GM12878 (cell line): Measurements from ENCODE around the gene LAMA4. TPM values are rescaled to one million over a fixed set of nuclear protein-coding genes. Genes with fewer than 3 reads are reported as not detected.

ENCODE experiments used
- ATAC-seq: fragments of 200-7000 bp; cut with Tn5 transposase; 3 replicates; pipeline ENCODE4 v1.9.1; 2020; ENCODE audit warnings: mild to moderate bottlenecking, moderate library complexity
- BruUV-seq: library from RNA; stranded (reverse); fragments of 400-500 nt; replicated peaks from 2 replicates; lab custom pipeline; 2021; lab: Mats Ljungman, UMichigan
- CTCF ChIA-PET: fragments of 300-600 bp; sonication (Branson Sonifier 250); formaldehyde crosslinking; extraction: SDS; loops from one replicate; lab custom pipeline; 2021; ENCODE audit warnings: inconsistent platforms; lab: Yijun Ruan, JAX
- POLR2A ChIA-PET: fragments of 350-600 bp; formaldehyde crosslinking; extraction: SDS; loops from one replicate; lab custom pipeline; 2021; ENCODE audit warnings: inconsistent platforms; lab: Charles Lee
- RAD21 ChIA-PET: fragments of 300-600 bp; sonication (Branson Sonifier 250); formaldehyde crosslinking; loops from one replicate; lab custom pipeline; 2023; ENCODE audit warnings: antibody characterized with exemption; ENCODE audit not compliant: unreplicated experiment; lab: Charles Lee
- SMC1A ChIA-PET: fragments of 300-600 bp; sonication (Branson Sonifier 250); formaldehyde crosslinking; loops from one replicate; lab custom pipeline; 2023; ENCODE audit not compliant: unreplicated experiment, uncharacterized antibody; lab: Charles Lee
- DNase-seq: peaks from one replicate; pipeline ENCODE4 v3.0.0-alpha.2; 2011; ENCODE audit warnings: low read depth, low spot score
- FAIRE-seq: peaks from 3 replicates; lab custom pipeline; 2011; peaks lifted over from hg19 to GRCh38; lab: Jason Lieb, UNC
- H2AFZ ChIP-seq: 2 replicates; pipeline ENCODE4 v1.6.0; 2011; ENCODE audit warnings: low read depth, low read length, control low read depth; ENCODE audit not compliant: control insufficient read depth
- H3K27ac ChIP-seq: 2 replicates; pipeline ENCODE4 v1.5.1; 2011; ENCODE audit warnings: control low read depth; ENCODE audit not compliant: control insufficient read depth, insufficient read depth
- H3K27me3 ChIP-seq, 2 experiments: replicated peaks in 1 of 2; 2 replicates each; pipeline versions ENCODE4 v1.6.0 to v1.6.1; 2011; ENCODE audit warnings: low read length in 1 of 2; ENCODE audit not compliant: control insufficient read depth in 2 of 2, insufficient read depth in 2 of 2
- H3K36me3 ChIP-seq, 2 experiments: 2 replicates each; pipeline ENCODE4 v1.5.1; 2011; ENCODE audit warnings: low read length in 1 of 2; ENCODE audit not compliant: control insufficient read depth in 2 of 2, insufficient read depth in 2 of 2
- H3K4me1 ChIP-seq: 2 replicates; pipeline ENCODE4 v1.6.1; 2011; ENCODE audit warnings: mild to moderate bottlenecking, low read length, moderate library complexity, mixed read lengths; ENCODE audit not compliant: control insufficient read depth, insufficient read depth
- H3K4me2 ChIP-seq: 2 replicates; pipeline ENCODE4 v1.6.0; 2011; ENCODE audit warnings: control low read depth; ENCODE audit not compliant: control insufficient read depth, insufficient read depth
- H3K4me3 ChIP-seq: fragments of 200-600 bp; sonication (generic); 2 replicates; pipeline ENCODE4 v1.5.1; 2016
- H3K79me2 ChIP-seq: 2 replicates; pipeline ENCODE4 v1.6.0; 2011; ENCODE audit warnings: low read length; ENCODE audit not compliant: control insufficient read depth, insufficient read depth
- H3K9ac ChIP-seq: 2 replicates; pipeline ENCODE4 v1.8.0; 2011; ENCODE audit warnings: low read length, control low read depth, mixed read lengths; ENCODE audit not compliant: control insufficient read depth, insufficient read depth
- H3K9me3 ChIP-seq: replicated peaks from 3 replicates; pipeline ENCODE4 v1.5.1; 2011; ENCODE audit warnings: mild to moderate bottlenecking, low read length; ENCODE audit not compliant: control insufficient read depth, insufficient read depth
- H4K20me1 ChIP-seq: 2 replicates; pipeline ENCODE4 v1.6.0; 2011; ENCODE audit not compliant: control insufficient read depth, insufficient read depth
- ESRRA ChIP-seq: IDR thresholded peaks from 2 replicates; pipeline ENCODE4 v1.6.1; 2012; ENCODE audit warnings: mild to moderate bottlenecking, low read length, improper control_type of control experiment
- EZH2 ChIP-seq: IDR thresholded peaks from 2 replicates; pipeline ENCODE4 v1.6.1; 2012; ENCODE audit warnings: low read depth, mild to moderate bottlenecking, control low read depth, inconsistent platforms, low read length, borderline replicate concordance; ENCODE audit not compliant: control insufficient read depth
- KLF5 ChIP-seq: fragments of 450-650 bp; IDR thresholded peaks from 2 replicates; pipeline ENCODE4 v1.6.1; 2014; ENCODE audit warnings: mild to moderate bottlenecking; ENCODE audit not compliant: partially characterized antibody
- NR2F1 ChIP-seq: fragments of 450-650 bp; conservative IDR thresholded peaks from 2 replicates; pipeline ENCODE4 v1.6.1; 2017; ENCODE audit warnings: mild to moderate bottlenecking
- RELA ChIP-seq: fragments of 450-650 bp; IDR thresholded peaks from 2 replicates; pipeline ENCODE4 v1.8.0; 2014; ENCODE audit warnings: borderline replicate concordance; ENCODE audit not compliant: partially characterized antibody
- SMARCA5 ChIP-seq: fragments of 450-650 bp; IDR thresholded peaks from 2 replicates; pipeline ENCODE4 v1.6.1; 2017; ENCODE audit warnings: mild to moderate bottlenecking
- SREBF1 ChIP-seq: IDR thresholded peaks from 2 replicates; pipeline ENCODE4 v1.6.1; 2012; ENCODE audit warnings: mild to moderate bottlenecking, low read length
- TARDBP ChIP-seq: IDR thresholded peaks from 2 replicates; pipeline ENCODE4 v1.6.1; 2016; ENCODE audit warnings: borderline replicate concordance
- ZBTB11 ChIP-seq: fragments of 450-650 bp; formaldehyde crosslinking; IDR thresholded peaks from 2 replicates; pipeline ENCODE4 v1.5.0; 2022; ENCODE audit warnings: mild to moderate bottlenecking, missing genetic modification characterization
- ZNF384 ChIP-seq: IDR thresholded peaks from 2 replicates; pipeline ENCODE4 v1.6.1; 2012; ENCODE audit warnings: low read depth, mild to moderate bottlenecking, low read length, improper control_type of control experiment, borderline replicate concordance
- WGBS: methylation state at CpG from one replicate; pipeline ENCODE4 v1.1.6; 2016; ENCODE audit warnings: low lambda C conversion rate; ENCODE audit not compliant: insufficient replicate concordance, insufficient coverage; ENCODE audit errors: missing lambda C conversion rate; 5-methylcytosine and 5-hydroxymethylcytosine counted together
- in situ Hi-C: fragments of 300-500 bp; cut with MboI; formaldehyde crosslinking; loops from 9 replicates; pipeline ENCODE4 v1.14.3; 2018; ENCODE audit warnings: mixed read lengths
- intact Hi-C: fragments of 100-400 bp; cut with micrococcal nuclease; formaldehyde crosslinking; loops from one replicate; pipeline ENCODE4 v1.14.2; 2022; ENCODE audit not compliant: unreplicated experiment
- polyA plus RNA-seq, 11 experiments: library from polyadenylated mRNA; depleted of rRNA in 4 of 11; unstranded in 6 of 11; stranded (reverse) in 5 of 11; fragments of >200 nt; fragmentation: Nextera tagmentation in 4 of 11; fragmentation: Illumina TruSeq in 1 of 11; extraction: Ambion mirVana in 4 of 11; extraction: Trizol in 1 of 11; gene quantifications; 1 replicate in 1 of 11; 2 replicates in 10 of 11; pipeline versions ENCODE4 v1.2.1 to v1.2.3, GENCODE V29; 2011 to 2016; ENCODE audit warnings: inconsistent platforms in 2 of 11, missing spikeins in 2 of 11, low read depth in 1 of 11
- total RNA-seq, 4 experiments: library from RNA; depleted of rRNA in 3 of 4; stranded (reverse); fragments of >200 nt in 3 of 4; fragmentation: Illumina TruSeq in 1 of 4; extraction: Trizol in 1 of 4; gene quantifications; 2 replicates each; pipeline versions ENCODE4 v1.2.1 to v1.2.3, GENCODE V29; 2013 to 2021
- TF ChIP-seq, protein P1 (sequence below): fragments of 450-650 bp; IDR thresholded peaks from 2 replicates; pipeline ENCODE4 v1.6.1; 2017; ENCODE audit warnings: borderline replicate concordance
- TF ChIP-seq, protein P2 (sequence below): IDR thresholded peaks from 2 replicates; pipeline ENCODE4 v1.6.1; 2011; ENCODE audit warnings: borderline replicate concordance, low read depth, mild to moderate bottlenecking, moderate library complexity, mixed read lengths, low read length; ENCODE audit not compliant: insufficient read depth; ENCODE audit errors: extremely low read length

LAMA4 gene
- total and polyA plus RNA-seq, 10 of the 15 experiments (the other 5 are each of a cell fraction or from before 2014, with no cell fraction given) = 0.11 to 0.21 (median 0.14) TPM; not detected in 7

GRCh38 chr6:112204350-112204706 lies 50.0 kb downstream of the LAMA4 start:
- no peaks in the 10 kb centered on the region for H4K20me1 ChIP-seq
- DNase-seq (no peak), FAIRE-seq (no peak), ATAC-seq (peak; percentile 54)
- in situ Hi-C loops (no loop called here), intact Hi-C loops (no loop called here)
- 27% methylated on average over 4 of the region's 4 CpGs for WGBS
- RAD21 ChIA-PET = interaction anchor here (0.5 to 3.0 kb wide), 4 partner anchors 24 to 104 kb away, joined by 3 to 13 read pairs (median 7); no protein-coding TSS in a partner anchor
- SMC1A ChIA-PET = interaction anchor here (0.6 to 1.1 kb wide), 4 partner anchors 19 to 107 kb away, joined by 3 to 4 read pairs (median 3); no protein-coding TSS in a partner anchor
- H3K9me3 ChIP-seq = no peaks in the 10 kb centered on the region; the same call in 2 of the 3 replicates
- no peak overlapping the region for H3K4me2 ChIP-seq
- no peak overlapping the region for H2AFZ ChIP-seq
- no TSS peak for BruUV-seq
- H3K9ac ChIP-seq = no peak overlapping the region
- no peaks in the 10 kb centered on the region for H3K36me3 ChIP-seq
- CTCF ChIA-PET = interaction anchor here (0.9 to 1.2 kb wide), 3 partner anchors 9 to 107 kb away, joined by 3 to 8 read pairs (median 4); no protein-coding TSS in a partner anchor
- POLR2A ChIA-PET = interaction anchor here (0.7 kb wide), 1 partner anchor 105 kb away, joined by 3 read pairs; no protein-coding TSS in a partner anchor
- TF ChIP-seq ZNF384 = peak; percentile 35; the same call in 1 of the 2 replicates
- TF ChIP-seq, protein P1, sequence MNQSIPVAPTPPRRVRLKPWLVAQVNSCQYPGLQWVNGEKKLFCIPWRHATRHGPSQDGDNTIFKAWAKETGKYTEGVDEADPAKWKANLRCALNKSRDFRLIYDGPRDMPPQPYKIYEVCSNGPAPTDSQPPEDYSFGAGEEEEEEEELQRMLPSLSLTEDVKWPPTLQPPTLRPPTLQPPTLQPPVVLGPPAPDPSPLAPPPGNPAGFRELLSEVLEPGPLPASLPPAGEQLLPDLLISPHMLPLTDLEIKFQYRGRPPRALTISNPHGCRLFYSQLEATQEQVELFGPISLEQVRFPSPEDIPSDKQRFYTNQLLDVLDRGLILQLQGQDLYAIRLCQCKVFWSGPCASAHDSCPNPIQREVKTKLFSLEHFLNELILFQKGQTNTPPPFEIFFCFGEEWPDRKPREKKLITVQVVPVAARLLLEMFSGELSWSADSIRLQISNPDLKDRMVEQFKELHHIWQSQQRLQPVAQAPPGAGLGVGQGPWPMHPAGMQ = no peak
- no peak for TF ChIP-seq ESRRA
- no peak for TF ChIP-seq ZBTB11
- TF ChIP-seq EZH2 = no peak
- TF ChIP-seq SREBF1 = no peak
- TF ChIP-seq RELA = no peak
- no peak for TF ChIP-seq KLF5
- no peak for TF ChIP-seq SMARCA5
- TF ChIP-seq, protein P2, sequence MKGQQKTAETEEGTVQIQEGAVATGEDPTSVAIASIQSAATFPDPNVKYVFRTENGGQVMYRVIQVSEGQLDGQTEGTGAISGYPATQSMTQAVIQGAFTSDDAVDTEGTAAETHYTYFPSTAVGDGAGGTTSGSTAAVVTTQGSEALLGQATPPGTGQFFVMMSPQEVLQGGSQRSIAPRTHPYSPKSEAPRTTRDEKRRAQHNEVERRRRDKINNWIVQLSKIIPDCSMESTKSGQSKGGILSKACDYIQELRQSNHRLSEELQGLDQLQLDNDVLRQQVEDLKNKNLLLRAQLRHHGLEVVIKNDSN = no peak
- TF ChIP-seq NR2F1 = 0 out of 2 replicates have a peak, but pooled peaks have one; percentile 5
- TF ChIP-seq TARDBP = no peak
- no peaks in the 10 kb centered on the region for H3K79me2 ChIP-seq
- no peaks in the 10 kb centered on the region; the same call in 1 of the 2 replicates for H3K4me1 ChIP-seq
- no peak overlapping the region for H3K4me3 ChIP-seq
- no peak overlapping the region for H3K27ac ChIP-seq
- H3K27me3 ChIP-seq = no peaks in the 10 kb centered on the region
